CD4-positive, alpha-beta T cell treated with Interleukin-15 for 1 hour (primary cell): ENCODE results near the gene BICD1.

Source experiments
- DNase-seq: peaks from one replicate; pipeline ENCODE4 v3.0.0-alpha.2; 2020

BICD1 gene

DNA sequence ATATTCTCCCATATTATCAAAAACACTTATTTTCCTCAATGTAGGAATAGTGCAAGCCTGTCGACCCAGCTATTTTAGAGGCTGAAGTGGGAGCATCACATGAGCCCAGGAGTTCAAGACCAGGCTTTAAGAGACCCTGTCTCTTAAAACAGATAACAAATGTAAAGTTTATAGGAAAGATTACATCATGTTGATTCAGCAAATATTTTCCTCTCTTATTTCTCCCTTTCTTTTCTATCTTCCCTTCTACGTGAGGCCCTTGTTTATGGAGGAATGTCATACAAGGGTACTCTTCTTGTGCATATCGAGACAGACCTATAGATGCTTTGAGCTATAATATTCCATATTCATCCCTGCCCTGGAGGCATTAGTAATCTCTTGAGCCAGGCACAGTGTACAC is 256.2 kb downstream of the BICD1 start:
- DNase-seq: no peak

DNA sequence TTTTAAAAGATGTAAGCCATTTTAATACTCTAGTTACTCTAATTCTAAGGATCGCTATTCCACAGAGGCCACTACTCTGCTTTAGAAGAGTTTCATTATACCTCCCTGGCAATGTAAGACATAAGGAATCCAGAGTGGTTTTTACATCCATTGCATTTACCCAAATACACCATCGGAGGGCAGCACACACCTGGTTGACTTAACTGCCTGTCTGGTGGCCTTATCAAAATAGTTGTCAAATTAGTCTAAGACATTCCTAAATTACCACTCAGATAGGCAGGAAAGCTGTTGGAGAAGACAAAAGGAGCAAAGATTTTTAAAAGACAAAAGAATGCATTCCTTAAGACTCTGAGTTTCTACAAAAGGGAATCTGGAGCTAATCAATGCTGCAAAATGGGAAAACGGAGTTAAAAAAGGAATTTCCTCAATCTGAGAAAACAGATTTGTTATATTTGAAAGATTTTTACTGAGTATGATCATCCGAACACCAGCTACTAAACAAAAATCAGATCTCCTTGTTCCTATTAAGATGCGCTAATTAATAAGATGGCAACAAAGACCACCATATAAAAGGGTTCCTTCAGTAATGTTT is 258.9 kb downstream of the BICD1 start:
- DNase-seq: peak; percentile 42

DNA sequence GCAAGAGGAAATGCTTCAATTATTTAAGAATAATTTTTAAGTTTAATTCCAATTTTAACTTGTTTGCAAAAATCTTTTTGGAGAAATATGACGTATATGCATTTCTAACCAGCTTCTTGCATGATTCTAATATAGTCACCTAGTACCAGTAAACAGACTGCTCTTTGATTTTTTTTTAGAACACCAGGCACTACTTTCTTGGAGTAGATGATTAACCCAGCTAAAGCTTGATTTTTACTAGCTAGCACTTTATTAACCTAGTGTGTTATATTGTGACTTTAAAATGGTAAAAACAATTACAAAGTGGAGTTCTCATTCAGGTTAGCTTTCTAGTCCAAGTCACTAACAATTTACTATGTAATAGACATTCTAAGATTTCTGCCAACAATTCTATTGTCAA is 260.1 kb downstream of the BICD1 start:
- DNase-seq: no peak

DNA sequence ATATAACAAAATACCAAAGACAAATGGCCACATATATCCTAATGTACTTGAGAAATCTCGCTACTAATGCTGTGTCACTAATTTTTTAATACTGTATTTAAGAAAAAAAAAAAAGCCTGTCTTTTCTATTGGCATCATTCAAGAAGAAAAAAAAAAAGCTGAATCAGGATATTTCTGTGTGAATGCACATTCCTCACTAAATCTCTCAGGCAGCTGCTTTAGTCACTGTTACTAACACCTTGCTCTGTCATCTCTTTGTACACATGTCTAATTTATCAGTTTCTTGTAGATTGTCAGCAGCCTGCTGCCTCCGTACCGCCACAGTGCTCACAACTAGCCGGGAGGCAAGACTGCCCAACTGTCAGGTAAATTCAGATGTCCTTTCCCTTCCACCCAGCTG is 260.7 kb downstream of the BICD1 start:
- DNase-seq: no peak

DNA sequence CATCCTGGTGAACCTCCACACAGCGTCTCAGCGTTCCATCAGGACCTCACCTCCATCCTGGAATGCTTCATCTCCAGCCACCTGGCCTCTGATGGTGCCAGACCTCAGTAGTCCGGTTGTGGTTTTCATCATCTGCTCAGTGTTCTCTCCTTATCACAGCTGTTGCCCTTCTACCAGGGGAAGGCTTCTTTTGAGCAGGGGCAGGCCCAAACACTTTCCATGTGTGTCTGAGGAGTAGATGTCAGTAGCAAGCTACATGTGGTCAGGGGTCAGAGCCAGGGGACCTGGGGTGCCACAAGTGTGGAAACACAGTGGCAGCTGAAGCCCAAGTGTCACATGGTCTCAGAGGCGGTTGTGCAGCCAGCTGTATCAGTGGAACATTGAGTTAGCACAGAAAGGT is 262.6 kb downstream of the BICD1 start:
- no peak for DNase-seq

DNA sequence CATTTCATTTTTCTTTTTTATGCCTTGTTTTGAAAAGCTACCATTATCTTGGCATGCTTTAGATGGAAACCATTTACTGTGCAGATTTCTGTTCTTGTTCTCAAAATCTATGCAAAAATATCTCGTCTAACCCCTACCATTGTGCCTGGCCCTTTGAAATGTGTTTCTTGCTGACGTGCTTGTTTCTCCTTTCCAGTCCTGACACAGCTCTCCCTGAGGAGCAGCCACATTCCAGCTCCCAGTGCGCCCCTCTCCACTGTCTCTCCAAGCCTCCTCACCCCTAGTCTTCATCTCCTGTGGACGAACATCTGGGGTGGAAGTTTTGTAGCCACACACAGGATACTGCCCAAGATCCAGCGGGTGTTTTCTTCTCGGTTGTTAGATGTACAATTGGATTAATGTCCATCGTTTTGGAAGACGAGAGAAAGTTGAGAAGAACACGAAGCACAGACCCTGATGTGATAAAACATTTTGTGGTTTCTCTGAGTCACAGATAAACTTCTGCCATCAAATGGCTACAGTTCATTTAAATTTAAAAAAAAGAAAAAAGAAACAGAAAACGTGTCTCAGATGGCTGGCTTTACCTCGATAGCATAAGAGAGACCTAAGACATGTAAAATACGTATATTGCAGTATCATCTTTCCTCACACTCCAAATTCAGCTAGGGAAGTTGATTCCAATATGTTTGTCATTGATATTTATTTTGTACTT is 270.9 kb downstream of the BICD1 start:
- DNase-seq: no peak

DNA sequence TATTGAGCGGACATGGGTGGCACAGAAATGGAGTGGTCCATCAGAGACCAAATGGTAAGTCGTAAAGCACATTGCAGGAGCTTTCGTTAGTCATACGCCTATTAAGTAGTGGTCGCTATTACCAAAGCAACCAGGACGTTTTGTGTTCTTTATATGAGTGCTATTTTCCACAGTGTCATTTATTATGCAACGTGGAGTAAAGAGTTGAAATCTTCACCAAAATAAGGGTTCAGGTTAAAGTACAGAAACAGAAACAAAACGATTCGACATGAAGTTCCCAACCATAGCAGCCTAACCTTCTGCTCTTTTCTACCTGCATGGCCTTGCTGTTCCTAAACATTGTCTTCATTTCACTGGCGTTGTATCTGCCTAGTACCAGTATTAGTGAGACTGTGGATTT is 272.6 kb downstream of the BICD1 start:
- no peak for DNase-seq

DNA sequence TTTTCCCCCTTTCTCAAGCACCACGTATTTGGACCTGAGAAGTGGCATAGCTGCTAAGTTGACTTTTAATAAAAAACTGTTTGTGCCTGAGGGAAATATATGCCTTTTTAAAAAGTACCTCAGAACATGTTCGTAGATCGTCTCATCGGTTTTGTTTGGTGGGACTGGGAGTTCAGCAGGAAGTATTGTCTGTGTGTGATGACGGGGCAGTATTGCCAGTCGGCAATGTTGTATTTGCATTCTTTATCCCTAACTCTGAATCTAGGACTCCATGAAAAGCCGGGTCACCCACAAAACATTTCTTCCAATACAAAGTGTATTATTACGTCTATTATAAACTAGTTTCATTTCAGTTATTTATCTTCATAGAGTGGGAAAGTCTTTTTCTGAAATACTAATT is 273.0 kb downstream of the BICD1 start:
- no peak for DNase-seq

DNA sequence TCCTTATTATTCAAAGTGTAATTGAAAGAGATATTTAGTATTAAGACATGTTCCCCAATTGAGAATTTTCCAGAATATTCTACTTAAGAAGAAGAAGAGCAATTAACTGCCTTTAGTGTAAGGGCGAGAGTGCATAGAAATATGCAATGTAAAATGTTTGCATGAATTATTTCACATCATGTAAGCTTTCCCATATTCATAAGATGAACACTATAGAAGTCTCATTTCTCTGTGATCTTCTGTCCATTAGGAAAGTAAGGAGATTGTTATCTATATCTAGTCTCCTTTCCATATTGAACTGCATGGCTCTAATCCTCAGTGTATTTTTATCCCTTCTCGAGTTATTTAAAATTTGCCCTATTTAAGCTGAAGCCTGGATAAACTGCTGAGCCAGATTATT is 275.6 kb downstream of the BICD1 start:
- DNase-seq: no peak

DNA sequence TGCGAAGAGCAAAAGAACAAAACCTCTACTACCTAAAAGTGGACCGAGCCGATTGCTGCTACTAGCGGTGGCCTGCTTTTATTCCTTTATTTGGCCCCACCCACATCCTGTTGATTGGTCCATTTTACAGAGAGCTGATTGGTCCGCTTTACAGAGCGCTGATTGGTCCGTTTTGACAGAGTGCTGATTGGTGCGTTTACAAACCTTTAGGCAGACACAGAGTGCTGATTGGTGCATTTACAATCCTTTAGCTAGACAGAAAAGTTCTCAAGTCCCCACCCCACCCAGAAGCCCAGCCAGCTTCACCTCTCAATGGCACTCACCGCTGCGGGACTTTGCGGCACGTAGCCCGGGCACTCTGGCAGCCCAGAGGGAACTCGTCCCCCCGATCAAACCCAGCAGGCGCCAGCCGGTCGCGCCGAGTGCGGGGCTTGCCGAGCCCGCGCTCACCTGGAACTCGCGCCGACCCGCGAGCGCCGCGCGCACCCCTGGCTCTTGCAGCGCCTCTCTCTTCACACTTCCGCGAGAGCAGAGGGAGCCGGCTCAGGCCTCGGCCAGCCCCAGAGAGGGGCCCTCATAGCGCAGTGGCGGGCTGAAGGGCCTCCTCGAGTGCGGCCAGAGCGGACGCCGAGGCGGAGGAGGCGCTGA is 284.0 kb downstream of the BICD1 start:
- DNase-seq: no peak

DNA sequence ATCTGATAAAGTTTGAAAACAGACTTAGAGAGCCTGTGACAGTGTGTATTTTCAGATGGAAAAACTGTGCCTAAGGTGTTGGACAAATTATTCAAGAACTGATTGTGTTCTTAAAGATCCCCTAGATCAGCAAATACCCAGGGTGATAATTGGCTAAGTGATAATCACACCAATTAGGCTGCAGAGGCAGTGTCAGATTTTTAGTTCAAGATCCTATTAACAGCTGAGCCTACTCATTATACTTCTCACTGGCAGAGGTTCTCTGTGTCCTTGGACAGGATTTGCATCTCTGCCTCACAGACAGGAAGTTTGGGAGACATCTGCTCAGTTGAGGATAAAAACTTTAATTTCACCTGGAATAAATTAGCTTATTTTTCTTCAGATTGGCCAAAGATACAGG is 288.4 kb downstream of the BICD1 start:
- no peak for DNase-seq

DNA sequence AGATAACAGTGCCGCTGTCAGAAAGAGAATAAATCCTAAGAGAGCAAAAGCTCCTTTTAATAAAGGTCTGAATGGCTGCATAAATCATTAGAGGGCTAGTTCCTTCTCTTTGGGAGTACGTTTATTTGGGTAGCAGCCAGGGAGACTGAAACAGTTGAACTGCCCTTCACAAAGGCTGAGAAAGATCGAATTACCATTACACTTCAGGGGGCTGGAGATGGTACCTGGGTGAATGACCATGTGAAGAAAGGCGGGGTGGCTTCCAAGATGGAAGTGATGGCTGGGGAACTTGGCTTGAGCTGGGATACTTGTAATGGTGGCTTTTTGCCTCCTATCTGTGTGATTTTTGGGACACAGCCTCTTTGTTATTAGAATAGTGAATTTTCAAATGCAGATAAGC is 291.0 kb downstream of the BICD1 start:
- DNase-seq: no peak

DNA sequence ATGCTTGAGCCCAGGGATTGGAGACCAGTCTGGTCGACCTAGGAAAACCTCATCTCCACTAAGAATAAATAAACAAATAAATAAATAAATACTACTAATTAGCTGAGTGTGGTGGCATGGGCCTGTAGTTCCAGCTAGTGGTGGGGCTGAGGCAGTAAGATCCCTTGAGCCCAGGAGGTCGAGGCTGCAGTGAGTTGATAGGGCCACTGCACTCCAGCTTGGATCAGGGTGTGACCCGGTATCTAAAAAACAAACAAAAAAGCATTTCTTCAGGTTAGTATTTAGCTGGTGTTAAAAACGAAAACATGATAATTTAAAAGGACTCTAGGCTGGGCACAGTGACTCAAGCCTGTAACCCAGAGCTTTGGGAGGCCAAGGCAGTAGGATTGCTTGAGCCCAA is 291.5 kb downstream of the BICD1 start:
- no peak for DNase-seq

DNA sequence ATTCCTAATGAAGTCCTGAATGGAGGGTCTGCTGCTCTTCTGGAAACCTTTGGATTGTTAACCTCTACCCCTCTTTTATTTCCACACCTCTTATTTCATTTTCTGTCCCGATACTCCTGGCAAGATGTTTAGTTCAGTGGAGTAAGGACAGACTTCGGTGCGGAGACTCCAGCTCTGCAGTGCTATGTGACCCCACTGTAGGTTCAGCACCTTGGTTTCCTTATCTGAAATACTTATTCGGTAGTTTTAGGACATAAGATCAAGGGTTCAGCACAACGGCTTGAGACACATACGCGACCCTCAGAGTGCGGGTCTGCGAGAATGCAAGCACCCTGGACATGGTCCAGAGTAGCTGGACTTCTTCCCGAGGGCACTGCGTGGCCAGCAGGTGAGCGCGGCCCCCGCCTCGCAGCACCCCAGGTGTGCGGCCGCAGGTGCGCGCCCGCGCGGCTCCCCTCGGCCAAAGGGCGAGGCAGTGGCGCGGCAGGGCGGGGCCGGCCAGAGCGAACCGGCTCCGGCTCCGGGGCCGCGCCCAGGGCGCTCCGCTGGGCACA is 292.2 kb downstream of the BICD1 start:
- no peak for DNase-seq

DNA sequence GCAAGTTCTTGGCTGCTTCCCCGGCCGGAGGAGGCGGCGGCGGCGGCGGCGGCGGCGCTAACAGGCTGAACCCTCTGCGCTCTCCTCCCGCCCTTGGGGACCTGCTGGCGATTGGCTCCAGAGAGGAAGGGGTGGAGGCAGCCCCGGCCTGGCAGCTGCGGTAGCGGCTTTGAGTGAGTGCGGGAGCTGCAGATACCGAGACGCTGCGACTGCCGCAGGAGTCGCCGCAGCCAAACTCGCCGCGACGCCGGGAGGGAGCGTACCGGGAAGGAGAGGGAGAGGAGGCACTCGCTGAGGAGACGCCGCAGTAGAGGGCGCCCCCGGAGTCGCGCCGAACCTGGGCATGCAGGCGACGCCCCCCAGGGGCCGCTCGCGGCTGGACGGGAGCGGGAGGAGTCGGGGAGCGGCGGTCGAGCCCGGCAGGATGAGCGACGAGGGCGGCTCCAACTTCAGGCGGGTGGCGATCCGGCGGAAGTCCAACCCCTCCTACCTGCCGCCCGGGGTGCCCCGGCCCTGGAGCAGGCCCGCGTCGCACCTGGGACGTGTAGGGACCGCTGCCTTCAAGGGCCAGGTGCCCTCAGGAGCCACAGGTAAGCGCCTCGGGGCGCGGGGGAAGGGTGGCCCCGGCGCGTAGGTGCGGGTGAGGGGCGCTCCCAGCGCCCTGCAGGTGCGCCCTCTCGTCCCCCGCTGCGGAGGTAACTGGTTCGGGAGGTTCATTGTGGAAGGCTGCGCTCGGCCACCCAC is 292.9 kb downstream of the BICD1 start, which contains the start of gene FGD4:
Gene FGD4, plus strand, starts transcription at position 189 of the 744 bp plus-strand sequence.
- DNase-seq: peak; percentile 52

DNA sequence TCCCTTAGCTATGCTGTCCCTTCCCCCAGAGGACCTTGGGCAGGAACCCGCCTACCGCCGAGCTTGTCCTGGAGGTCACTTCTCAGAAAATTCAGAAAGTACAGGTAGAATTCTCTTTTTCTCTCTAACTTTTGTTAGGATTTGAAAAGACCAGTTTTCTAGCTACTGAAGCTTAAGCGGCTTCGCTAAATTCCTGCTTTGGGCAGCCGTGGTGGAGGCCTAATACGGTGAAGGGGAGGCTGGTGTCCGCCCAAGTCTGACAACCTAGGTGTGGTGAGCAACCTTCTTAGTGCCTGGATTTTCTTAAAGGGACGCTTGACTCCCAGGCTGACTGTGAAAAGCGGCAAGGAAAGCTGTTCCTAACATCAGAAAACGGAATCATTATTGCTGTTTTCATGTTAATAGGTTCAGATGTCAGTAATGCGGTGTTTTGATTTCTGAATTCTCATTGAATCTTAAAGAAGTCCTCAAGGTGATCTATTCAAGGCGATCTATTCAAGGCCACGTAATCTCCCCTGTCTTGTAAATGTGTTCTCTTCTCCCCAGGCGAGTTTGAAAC is 293.5 kb downstream of the BICD1 start:
- DNase-seq: no peak

DNA sequence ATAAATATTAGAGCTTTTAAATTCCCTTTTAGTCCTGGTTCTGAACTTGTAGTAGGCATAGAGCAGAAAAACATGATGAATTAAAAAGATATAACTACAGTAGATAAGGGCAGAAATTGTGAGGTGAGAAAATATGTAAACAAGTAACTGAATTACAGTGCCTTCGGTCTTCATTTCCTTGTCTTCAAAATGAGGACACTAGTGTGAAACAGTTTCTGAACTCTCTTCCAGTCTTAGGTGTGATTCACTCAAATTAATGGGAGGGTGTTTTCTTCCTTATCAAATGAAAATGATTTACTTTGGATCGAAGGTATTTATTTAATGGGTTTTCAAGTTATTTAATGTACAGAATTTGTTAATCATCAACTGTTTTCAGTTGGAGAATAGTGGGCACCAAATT is 294.2 kb downstream of the BICD1 start:
- DNase-seq: no peak

DNA sequence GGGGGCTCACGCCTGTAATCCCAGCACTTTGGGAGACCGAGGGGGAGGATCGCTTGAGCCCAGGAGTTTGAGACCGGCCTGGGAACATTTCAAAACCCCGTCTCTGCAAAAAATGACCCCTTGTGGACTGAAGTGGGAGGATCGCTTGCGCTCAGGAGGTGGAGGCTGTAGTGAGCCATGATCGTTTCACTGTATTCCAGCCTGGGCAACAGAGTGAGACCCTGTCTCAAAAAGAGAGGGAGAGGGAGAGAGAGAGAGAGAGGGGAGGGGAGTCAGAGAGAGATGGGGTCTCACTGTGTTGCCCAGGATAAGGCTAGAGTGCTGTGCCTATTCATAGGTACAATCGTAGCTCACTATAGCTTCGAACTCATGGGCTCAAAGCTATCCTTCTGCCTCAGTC is 295.5 kb downstream of the BICD1 start:
- DNase-seq: no peak

DNA sequence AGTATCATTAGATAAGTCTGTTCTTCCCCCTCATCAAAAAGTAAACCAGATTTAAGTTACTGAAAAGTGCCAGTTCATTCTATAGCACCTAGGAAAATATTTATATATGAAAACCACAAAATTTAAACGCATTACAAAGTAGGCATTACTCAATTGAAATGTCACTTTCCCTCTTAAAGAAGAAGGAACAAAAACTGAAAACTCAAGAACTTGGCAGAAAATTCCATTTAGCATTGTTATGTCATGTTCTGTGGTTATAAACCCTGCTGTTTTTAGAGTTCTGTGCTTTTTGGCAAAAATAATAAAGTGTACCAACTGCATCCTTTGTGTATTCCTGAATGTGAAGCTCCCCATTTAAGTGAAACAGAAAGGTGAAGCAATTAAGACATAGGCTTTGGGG is 296.3 kb downstream of the BICD1 start:
- DNase-seq: no peak

DNA sequence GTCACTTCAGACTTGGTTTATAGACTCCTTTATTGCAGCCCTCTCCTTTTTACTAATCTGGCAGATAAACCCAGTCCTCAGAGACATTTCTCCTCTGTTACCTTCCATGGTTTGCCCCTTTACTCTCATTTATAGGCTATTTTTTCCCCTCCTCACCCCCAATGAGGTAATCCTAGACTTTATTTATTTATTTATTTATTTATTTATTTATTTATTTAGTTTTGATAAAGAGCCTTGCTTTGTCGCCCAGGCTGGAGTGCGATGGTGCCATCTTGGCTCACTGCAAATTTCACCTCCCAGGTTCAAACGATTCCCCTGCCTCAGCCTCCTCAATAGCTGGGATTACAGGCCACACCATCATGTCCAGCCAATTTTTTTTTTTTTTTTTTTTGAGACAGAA is 301.1 kb downstream of the BICD1 start:
- DNase-seq: no peak

DNA sequence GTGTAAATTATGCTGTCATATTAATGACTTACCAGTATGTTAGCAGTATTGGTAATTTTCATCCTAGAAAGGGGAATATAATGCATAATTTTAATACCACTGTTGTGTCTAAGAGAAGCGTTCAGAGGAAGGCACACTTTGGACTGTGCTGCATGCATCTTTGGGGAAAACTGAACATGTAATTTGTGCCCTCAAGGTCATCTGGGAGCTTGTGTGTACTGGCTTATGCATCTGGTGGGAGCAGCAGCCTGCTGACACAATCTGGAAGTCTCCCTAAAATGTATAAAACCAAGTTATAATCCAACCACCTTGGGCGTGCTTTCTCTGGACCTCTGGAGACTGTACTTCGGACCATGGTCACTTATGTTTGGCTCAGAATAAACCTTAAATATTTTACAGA is 306.8 kb downstream of the BICD1 start:
- no peak for DNase-seq

DNA sequence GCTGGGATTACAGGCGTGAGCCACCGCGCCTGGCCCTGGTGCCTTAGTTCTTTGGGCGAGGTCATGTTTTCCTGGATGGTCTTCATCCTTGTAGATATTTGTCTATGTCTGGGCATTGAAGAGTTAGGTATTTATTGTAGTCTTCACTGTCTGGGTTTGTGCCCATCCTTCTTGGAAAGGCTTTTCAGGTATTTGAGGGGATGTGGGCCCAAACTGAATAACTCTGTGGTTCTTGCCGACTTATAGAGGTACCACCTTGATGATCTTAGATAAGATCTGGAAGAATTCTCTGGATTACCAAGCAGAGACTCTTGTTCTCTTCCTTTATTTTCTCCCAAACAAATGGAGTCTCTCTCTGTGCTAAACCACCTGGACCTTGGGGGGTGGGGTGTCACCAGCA is 311.6 kb downstream of the BICD1 start:
- DNase-seq: no peak

DNA sequence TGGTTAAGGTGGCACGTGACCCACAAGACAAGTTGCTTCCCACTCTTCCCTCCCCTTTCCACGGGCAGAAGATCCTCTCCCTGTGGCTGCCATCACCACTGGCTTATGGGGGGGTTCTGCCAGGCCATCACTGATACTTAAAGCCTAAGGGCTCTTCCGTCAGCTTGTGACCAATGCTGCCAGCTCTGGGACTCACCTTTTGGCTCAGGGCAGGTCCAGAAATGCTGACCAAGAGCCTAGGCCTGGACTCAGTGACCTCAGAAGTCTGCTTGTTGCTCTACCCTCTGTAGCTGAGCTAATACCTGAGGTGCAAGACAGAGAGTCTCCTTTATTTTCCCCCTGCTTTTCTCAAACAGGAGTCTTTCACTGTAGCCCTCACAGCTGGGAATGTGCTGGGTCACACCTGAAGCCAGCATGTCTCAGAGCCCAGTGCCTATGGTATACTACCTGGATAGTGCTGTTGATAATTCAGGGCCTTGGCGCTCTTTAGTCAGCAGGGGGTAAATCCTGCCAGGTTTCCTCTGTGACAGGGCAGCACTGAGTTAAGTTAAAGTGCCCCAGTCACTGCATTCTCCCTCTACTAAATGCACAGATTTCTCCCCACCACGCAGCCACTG is 312.4 kb downstream of the BICD1 start:
- DNase-seq: no peak
